GM12873 (cell line): Measurements from ENCODE around the gene UNC5B.

Experiments
- TF ChIP-seq, protein P1 (sequence below): IDR thresholded peaks from 2 replicates; pipeline ENCODE4 v1.5.1; 2012; ENCODE audit warnings: low read depth, mild to moderate bottlenecking, moderate library complexity, low read length, control low read depth; ENCODE audit not compliant: insufficient read depth; ENCODE audit errors: missing control alignments

UNC5B gene

DNA sequence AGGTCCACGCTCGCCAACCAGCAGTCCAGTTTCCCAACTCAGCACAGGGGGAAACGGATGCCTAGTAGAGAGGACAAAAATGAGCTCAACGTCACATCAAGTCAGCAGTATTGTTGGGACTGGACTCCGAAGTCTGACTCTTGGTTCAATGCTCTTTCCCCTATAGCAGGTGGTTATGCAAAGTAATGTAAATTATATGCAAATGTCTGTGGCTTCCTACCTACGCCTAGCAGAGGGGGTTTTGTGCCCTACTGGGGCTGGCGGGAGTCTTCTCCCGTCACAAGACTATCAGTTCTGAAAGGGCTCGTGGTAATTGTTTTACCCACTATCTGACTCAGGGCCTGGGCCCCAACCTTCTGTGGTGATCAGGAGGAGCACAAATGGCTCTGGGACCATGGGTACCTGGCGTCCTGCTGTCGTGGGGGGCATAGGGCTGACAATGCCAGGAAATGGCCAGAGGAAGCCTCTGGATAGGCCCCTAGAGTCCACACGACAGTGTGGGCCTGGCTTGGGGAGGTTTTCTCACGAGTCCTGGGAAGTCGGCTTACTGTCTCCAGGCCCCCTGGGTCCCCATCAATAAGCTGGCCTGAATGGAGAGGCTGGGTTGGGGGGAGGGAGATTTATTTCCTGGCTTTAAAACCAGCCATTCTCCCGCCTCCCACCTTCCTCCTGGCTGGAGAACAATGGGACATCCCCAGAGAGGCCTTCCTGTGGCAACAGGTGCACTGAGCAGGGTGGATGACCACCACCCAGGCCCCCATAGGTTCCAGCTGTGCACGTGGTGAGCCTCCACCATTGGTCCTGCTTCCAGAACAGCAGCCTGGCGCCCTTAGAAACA lies 41.8 kb downstream of the UNC5B start:
- TF ChIP-seq, protein P1, sequence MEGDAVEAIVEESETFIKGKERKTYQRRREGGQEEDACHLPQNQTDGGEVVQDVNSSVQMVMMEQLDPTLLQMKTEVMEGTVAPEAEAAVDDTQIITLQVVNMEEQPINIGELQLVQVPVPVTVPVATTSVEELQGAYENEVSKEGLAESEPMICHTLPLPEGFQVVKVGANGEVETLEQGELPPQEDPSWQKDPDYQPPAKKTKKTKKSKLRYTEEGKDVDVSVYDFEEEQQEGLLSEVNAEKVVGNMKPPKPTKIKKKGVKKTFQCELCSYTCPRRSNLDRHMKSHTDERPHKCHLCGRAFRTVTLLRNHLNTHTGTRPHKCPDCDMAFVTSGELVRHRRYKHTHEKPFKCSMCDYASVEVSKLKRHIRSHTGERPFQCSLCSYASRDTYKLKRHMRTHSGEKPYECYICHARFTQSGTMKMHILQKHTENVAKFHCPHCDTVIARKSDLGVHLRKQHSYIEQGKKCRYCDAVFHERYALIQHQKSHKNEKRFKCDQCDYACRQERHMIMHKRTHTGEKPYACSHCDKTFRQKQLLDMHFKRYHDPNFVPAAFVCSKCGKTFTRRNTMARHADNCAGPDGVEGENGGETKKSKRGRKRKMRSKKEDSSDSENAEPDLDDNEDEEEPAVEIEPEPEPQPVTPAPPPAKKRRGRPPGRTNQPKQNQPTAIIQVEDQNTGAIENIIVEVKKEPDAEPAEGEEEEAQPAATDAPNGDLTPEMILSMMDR = no peak

GRCh38 chr10:71254834-71255549 lies 42.6 kb downstream of the UNC5B start:
- TF ChIP-seq, protein P1 = no peak

DNA sequence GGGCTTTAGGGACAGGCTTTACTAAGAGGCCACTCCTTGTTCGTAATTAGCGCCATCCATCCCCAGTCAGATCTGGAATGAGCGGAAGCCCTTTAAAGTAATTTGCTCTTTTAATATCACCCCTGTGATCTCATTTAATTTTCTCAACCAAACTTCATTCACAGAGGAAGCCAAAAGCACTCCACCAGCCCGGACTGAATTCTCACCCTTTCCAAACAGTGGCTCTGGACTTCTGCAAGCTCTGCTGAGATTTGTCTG lies 43.1 kb downstream of the UNC5B start:
- TF ChIP-seq, protein P1 = no peak

- TF ChIP-seq, protein P1 = no peak
These were observed 43.7 kb downstream of the UNC5B start for GRCh38 chr10:71255808-71256660.

DNA sequence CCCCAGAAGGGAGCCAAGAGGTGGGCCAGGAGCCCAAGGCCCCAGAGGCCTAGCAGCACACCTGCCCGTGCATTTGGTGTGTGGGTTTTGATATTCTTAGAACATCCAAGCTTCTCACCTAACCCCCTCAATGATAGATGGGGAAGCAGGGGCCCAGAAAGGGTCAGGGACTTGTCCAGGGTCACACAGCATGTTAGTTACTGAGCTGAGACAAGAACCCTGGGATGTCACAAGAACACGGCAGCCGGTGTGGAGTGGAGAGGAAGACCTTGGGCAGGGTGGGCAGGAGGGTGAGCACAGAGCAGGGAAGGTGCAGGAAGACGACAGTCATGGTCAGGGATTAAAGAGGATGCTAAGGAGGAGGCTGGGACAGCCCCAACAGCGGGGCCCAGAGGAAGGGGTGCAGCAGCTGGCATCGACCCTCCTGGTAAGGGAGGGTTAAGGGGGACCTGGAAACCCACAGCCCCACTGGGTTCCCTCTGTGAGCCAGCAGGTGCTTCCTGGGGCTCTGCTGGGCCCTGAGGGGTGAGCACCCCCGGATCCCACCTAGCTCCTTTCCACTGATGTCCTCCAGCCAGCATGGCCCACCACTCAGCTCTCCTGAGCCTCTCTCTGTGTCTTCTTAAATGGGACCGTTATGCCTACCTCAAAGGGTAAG lies 44.4 kb downstream of the UNC5B start:
- TF ChIP-seq, protein P1 = no peak

GRCh38 chr10:71257319-71257997 lies 45.1 kb downstream of the UNC5B start:
- TF ChIP-seq, protein P1 = no peak
